ENCODE data around the gene ITPR1. TPM values are rescaled to one million over a fixed set of nuclear protein-coding genes. Genes with fewer than 3 reads are reported as not detected.

ITPR1 gene
- polyA plus RNA-seq, 1 of the 3 experiments (the other 2 are of a cell fraction): 5.9 TPM

- TF ChIP-seq EP300 (IDR thresholded peaks at IDR 0.05; ENCODE audit: borderline replicate concordance in 1 of 2, low read depth in 1 of 2, low read length in 1 of 2) (peak; percentile 84 to 98; a peak in 3 of 4 replicates), YY1 (IDR thresholded peaks at IDR 0.05; ENCODE audit: low read depth) (peak; percentile 47; the same call in 1 of the 2 replicates), FOXM1 (IDR thresholded peaks at IDR 0.05; ENCODE audit: low read depth) (no peak), USF2 (IDR thresholded peaks at IDR 0.05; ENCODE audit: borderline replicate concordance, low read depth, low read length) (peak; percentile 55; the same call in 1 of the 2 replicates), FOXJ3 (CRISPR knock-in tag; IDR thresholded peaks at IDR 0.05) (peak; percentile 94), CHD2 (IDR thresholded peaks at IDR 0.05; ENCODE audit: low read length, partially characterized antibody) (peak; percentile 92), TEAD4 (IDR thresholded peaks at IDR 0.05; ENCODE audit: borderline replicate concordance, insufficient read depth) (peak; percentile 74; the same call in 1 of the 2 replicates), RCOR1 (IDR thresholded peaks at IDR 0.05; ENCODE audit: low read length) (peak; percentile 97), GATA2 (CRISPR knock-in tag; IDR thresholded peaks at IDR 0.05) (peak; percentile 96), SIN3A (IDR thresholded peaks at IDR 0.05; ENCODE audit: borderline replicate concordance, low read depth, low read length) (no peak), SMC3 (IDR thresholded peaks at IDR 0.05; ENCODE audit: low read depth, low read length) (no peak), MXI1 (IDR thresholded peaks at IDR 0.05; ENCODE audit: low read depth, low read length) (peak; percentile 46; the same call in 1 of the 2 replicates)
Observed at GRCh38 chr3:4523710-4524698, 30.9 kb downstream of the ITPR1 start (continued).

GRCh38 chr3:4525560-4526223, 32.5 kb downstream of the ITPR1 start:
- POLR2A ChIA-PET: interaction anchor here (3.2 kb wide), 1 partner anchor 32 kb away, joined by 24 read pairs; the partner anchor contains the start of gene ITPR1

More at GRCh38 chr3:4525560-4526223, 32.5 kb downstream of the ITPR1 start:
- TF ChIP-seq NRF1 (IDR thresholded peaks at IDR 0.05; ENCODE audit: low read depth, low read length) (no peak), RXRA (IDR thresholded peaks at IDR 0.05; ENCODE audit: borderline replicate concordance, low read depth) (no peak), CHD2 (IDR thresholded peaks at IDR 0.05; ENCODE audit: low read length, partially characterized antibody) (no peak), GATA2 (CRISPR knock-in tag; IDR thresholded peaks at IDR 0.05) (no peak; the same call in 1 of the 2 replicates), MAX (IDR thresholded peaks at IDR 0.05; ENCODE audit: low read depth) (no peak), MEF2A (IDR thresholded peaks at IDR 0.05; ENCODE audit: borderline replicate concordance, low read depth) (no peak), TEAD4 (IDR thresholded peaks at IDR 0.05; ENCODE audit: borderline replicate concordance, insufficient read depth) (no peak), USF2 (IDR thresholded peaks at IDR 0.05; ENCODE audit: borderline replicate concordance, low read depth, low read length) (no peak), FOXM1 (IDR thresholded peaks at IDR 0.05; ENCODE audit: low read depth) (no peak), EZH2phosphoT487 (IDR thresholded peaks at IDR 0.05; ENCODE audit: borderline replicate concordance, low read depth) (no peak), EP300 (IDR thresholded peaks at IDR 0.05; ENCODE audit: borderline replicate concordance in 1 of 2, low read depth in 1 of 2, low read length in 1 of 2) (no peak), USF1 (IDR thresholded peaks at IDR 0.05; ENCODE audit: borderline replicate concordance, low read depth) (no peak), IRF3 (IDR thresholded peaks at IDR 0.05; ENCODE audit: low read depth, low read length) (no peak), PBX3 (IDR thresholded peaks at IDR 0.05) (no peak), RCOR1 (IDR thresholded peaks at IDR 0.05; ENCODE audit: low read length) (no peak), SMC3 (IDR thresholded peaks at IDR 0.05; ENCODE audit: low read depth, low read length) (no peak)
- Histone ChIP-seq H3K36me3 (replicated peaks in 1 of 2; ENCODE audit: control insufficient read depth in 1 of 2, insufficient read depth in 2 of 2, low read length in 1 of 2) (no peaks in the 10 kb centered on the region), H3K9me2 (no peaks in the 10 kb centered on the region), H3K4me2 (no peak overlapping the region), H3F3A (replicated peaks; ENCODE audit: insufficient read depth) (peaks cover 5% of the 10 kb centered on the region), H3K9me3 (no peaks in the 10 kb centered on the region), H3K79me2 (ENCODE audit: insufficient read depth) (no peaks in the 10 kb centered on the region), H2AFZ (ENCODE audit: low read depth) (no peak overlapping the region), H3K4me3 (ENCODE audit: low read depth in 2 of 2, low read length in 1 of 2) (no peak overlapping the region), H3K27me3 (ENCODE audit: insufficient read depth) (no peaks in the 10 kb centered on the region), H3K27ac (ENCODE audit: low read depth in 2 of 2, low read length in 1 of 2) (peak overlapping the region in 1 of 2 experiments; percentile 97; a peak in 2 of 4 replicates), H3K9ac (no peak overlapping the region), H4K20me1 (ENCODE audit: insufficient read depth) (no peaks in the 10 kb centered on the region), H3K4me1 (ENCODE audit: control insufficient read depth in 1 of 2, insufficient read depth in 2 of 2, low read depth in 1 of 2, low read length in 1 of 2) (peaks cover 6 to 42% of the 10 kb centered on the region in 2 experiments; a peak in 2 of 4 replicates)
- 58% methylated on average over 3 of the region's 3 CpGs for WGBS (ENCODE audit: low lambda C conversion rate)
- CTCF ChIA-PET: interaction anchor here (1.1 to 3.0 kb wide), 2 partner anchors 12 to 108 kb away, joined by 3 to 12 read pairs; no protein-coding TSS in a partner anchor
- DNase-seq: no peak

All from SK-N-SH (cell line).